GM21576 (cell line): ENCODE results near the gene TTBK1.

Experiments
- ATAC-seq: cut with Tn5 transposase; IDR thresholded peaks from one replicate; pipeline ENCODE4 v1.9.1; 2021; ENCODE audit warnings: mild to moderate bottlenecking, moderate library complexity; ENCODE audit not compliant: unreplicated experiment

The TTBK1 gene

DNA sequence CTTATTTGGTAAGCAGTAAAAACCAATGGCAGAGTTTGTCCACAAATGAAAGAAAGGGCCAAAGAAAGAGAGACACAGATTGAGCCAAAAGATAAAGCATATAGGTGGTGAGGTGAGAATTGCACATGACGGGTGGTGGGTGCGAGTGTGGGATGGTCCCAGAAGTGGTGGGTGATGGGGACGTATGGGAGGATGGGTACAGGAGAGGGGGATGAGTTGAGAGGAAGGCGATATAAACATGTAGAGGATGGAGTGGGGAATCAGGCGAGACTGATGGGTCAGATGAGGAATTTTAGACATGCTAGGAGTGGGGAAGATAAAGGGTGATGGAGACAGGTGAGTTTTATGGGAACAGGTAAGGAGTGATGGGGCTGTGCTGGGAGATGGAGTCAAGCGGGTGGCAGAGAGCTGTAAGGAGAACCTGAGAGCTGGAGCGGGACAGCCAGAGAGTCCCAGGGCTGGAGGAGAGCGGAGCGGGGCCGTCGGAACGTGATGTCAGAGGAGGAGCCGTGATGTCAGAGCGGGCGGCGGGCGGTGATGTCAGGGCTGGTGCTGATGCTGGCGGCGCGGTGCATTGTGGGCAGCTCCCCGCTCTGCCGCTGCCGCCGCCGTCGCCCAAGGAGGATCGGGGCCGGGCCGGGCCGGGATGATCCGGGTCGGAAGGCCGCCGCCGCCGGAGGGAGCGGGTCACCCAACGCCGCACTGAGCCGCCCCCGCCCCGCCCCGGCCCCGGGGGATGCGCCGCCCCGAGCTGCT is at the start of gene TTBK1:
TSS of gene TTBK1 (plus strand) at position 574 of the 756 bp plus-strand sequence. CDS start 3,180 bp downstream, outside the sequence.
- no peak for ATAC-seq

DNA sequence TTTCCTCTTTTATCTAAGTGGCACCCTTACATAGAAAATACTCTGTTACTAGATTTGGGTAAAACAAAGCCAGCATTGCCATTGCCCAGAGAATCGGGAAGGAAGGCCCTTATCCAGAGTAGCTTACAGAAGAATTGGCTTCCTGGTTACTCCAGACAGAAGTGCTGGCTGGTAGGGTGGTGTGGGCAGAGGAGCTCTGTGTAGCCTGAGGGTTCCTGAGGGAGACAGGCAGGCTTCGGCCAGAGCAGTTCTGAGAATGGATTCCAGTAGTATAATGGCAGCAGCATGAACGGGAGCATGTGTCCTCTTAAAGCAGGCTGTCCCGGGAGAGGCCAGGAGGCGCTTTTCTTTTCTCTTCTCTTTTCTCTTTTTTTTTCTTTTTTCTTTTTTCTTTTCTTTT is 49.4 kb upstream of the TTBK1 start:
- no peak for ATAC-seq

DNA sequence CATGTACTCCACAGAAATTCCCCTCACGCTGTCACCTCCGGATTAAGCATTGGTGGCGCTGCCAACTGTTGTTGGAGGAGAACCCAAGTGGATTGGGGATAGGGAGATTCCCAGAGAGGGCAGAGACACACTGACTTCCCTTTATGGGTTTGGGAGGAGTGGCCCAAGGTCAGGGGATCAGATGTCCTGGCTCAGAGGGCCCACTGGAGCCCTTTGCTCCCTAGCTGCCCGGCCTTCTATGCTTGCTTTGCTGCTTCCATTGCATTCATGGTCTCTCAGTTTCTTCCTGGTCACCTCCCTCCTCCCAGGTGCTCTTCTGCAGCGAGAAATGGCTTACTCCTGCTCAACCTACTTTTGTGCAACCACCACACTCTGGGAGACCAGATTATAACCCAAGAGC is 46.9 kb upstream of the TTBK1 start:
- no peak for ATAC-seq

DNA sequence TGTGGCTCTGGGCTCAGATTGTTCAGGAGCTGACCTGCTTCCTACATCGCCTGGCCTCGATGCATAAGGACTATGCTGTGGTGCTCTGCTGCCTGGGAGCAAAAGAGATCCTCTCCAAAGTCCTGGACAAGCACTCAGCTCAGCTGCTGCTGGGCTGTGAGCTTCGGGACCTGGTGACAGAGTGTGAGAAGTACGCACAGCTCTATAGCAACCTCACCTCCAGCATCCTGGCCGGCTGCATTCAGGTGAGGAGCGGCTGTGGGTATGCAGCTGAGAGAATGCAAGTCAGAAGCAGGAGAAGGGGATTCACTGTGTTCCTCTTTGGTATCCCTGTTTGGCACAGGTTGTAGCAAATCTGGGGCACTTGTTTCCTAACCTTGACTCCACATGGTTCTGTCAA is 43.4 kb upstream of the TTBK1 start:
- no peak for ATAC-seq

DNA sequence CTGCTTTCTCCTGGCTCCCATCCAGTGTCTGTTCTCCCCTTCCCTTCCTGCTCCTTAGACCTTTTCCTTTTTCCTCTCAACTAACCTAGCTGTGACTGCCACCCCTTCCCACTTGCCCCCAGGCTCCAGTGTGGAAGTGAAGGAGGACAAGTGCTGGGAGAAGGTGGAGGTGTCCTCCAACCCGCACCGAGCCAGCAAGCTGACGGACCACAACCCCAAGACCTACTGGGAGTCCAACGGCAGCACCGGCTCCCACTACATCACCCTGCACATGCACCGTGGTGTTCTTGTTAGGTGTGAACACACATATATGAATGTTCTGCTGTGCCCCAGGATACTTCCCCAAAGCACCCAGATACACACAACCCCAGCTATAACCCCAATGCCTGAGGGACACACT is 42.7 kb upstream of the TTBK1 start:
- no peak for ATAC-seq

DNA sequence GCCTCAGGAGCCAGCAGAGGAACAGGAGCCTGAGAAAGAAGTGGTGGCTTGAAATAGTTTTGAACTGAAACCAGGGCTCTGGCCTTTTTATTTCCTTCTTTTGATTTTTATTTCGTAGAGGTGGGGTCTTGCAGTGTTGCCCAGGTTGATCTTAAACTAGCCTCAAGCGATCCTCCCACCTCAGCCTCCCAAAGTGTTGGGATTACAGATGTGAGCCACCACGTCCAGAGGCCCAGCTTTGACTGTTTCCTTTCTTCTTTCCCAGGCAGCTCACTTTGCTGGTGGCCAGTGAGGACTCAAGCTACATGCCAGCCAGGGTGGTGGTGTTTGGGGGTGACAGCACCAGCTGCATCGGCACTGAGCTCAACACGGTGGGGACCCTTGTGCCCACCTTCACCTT is 40.8 kb upstream of the TTBK1 start:
- ATAC-seq, result no peak

DNA sequence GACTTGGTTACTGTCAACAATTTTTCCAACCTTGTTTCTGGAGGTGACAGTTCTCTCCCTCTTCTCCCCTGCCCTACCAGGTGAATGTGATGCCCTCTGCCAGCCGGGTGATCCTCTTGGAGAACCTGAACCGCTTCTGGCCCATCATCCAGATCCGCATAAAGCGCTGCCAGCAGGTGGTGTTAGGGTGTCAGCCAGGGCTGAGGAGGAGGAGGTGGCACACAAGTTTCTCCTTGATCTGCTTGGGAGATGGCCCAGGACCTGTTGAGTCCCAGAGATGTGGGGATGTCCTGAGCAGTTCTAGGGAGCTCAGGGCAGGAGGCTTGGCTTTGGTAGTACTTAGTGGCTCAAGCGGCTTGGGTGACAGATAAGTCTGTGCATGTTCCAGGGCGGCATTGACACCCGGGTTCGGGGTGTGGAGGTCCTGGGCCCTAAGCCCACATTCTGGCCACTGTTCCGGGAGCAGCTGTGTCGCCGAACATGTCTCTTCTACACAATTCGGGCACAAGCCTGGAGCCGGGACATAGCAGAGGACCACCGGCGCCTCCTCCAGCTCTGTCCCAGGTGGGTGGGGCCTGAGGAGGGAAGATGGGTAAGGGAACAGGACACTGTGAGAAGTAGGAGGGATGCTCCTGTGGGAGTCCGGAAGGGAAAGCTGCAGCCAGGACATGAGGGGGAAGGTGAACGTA is 40.1 kb upstream of the TTBK1 start:
- no peak for ATAC-seq

DNA sequence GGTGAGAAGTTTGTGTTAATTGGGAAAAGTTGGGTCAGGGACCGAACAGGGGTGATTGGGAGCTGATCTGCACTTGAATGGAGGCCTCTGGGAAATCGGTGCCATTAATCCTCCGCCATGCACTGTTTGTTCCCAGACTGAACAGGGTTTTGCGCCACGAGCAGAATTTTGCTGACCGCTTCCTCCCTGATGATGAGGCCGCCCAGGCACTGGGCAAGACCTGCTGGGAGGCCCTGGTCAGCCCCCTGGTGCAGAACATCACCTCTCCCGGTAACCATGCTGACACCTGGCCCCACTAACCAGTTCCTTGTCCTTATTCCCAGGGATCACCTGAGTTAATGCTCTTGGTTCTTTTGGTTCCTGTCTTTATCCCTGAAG is 39.6 kb upstream of the TTBK1 start:
- no peak for ATAC-seq

DNA sequence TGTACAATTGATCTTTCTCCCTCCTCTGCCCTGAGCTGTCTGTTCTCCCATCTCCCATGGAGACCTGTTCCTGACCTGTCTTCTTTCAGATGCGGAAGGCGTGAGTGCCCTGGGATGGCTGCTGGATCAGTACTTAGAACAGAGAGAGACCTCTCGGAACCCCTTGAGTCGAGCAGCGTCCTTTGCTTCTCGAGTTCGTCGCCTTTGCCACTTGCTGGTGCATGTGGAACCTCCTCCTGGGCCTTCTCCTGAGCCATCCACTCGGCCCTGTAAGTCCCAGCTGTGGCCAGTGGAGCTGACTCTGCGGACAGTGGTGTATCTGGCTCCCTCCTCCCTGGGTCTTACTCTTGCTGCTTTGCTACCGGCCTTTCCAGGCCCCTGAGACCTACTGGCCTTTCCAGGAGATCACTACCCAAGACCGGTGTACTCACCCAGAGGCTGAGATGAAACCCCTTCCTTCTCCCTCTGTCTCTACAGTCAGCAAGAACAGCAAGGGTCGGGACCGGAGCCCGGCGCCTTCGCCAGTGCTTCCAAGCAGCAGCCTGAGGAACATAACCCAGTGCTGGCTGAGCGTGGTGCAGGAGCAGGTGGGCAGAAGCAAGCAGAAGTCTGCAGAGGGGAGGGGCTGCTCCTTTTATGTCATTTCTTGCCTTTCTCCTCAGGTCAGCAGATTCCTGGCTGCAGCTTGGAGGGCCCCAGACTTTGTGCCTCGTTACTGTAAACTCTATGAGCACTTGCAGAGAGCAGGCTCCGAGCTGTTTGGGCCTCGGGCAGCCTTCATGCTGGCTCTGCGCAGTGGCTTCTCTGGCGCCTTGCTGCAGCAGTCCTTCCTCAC is 38.8 kb upstream of the TTBK1 start:
- no peak for ATAC-seq

DNA sequence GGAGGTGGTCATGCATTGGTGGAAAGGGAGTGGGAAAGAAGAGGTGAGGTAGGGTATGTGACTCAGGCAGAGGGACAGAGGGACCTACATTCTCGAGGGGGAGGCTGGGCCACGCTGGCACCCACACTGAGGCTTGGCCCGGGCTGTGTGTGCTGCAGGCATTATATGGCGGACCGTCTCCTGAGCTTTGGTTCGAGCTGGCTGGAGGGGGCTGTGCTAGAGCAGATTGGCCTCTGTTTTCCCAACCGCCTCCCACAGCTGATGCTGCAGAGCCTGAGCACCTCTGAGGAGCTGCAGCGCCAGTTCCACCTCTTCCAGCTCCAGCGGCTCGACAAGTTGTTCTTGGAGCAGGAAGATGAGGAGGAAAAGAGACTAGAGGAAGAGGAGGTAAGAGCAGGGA is 37.4 kb upstream of the TTBK1 start:
- no peak for ATAC-seq

DNA sequence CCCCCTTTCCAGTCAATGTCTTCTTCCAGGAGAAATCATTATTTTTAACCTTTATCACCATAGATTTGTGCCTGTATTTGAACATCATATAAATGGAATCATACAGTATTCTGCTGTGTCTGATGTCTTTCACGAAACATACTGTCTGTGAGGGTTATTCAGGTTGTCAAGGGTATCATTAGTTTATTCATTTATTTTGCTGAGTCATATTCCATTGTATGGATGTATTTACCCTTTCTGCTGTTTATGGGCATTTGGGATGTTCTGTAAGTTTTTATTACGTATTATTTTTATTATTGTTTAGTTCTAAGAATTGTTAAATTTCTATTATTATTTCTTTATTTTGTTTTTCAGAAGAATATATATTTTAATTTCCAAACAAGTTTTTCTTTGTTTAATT is 36.0 kb upstream of the TTBK1 start:
- ATAC-seq, result no peak

DNA sequence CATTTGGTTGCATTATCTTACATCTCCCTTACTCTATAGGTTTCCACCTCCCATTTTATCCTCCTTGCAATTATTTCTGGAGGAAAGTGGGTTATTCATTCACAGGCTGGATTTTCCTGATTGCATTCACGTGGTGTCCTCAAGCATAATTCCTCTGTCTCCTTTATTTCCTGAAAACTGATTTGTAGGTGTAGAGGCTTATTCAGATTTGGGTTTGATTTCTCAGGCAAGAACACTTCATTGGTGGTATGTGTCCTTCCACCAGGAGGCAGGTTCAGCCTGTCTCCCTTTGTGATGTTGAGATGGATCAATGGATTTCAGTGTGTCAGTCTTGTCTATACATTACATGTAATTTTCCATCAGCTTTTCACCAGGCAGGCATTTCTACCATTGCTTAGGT is 31.3 kb upstream of the TTBK1 start:
- no peak for ATAC-seq

DNA sequence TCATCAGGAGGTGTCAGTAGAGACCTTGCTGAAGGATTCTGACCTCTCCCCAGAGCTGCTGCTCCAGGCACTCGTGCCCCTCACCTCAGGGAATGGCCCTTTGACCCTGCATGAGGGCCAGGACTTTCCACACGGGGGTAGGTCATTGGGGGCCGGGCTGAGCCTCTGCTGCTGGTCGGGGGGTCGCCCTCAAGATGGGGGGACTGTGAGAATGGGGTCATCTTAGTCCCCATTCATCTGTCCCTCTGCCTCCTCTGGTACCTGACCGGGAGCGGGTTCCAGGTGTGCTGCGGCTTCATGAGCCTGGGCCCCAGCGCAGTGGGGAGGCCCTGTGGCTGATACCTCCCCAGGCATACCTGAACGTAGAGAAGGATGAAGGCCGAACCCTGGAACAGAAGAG is 29.9 kb upstream of the TTBK1 start:
- no peak for ATAC-seq

DNA sequence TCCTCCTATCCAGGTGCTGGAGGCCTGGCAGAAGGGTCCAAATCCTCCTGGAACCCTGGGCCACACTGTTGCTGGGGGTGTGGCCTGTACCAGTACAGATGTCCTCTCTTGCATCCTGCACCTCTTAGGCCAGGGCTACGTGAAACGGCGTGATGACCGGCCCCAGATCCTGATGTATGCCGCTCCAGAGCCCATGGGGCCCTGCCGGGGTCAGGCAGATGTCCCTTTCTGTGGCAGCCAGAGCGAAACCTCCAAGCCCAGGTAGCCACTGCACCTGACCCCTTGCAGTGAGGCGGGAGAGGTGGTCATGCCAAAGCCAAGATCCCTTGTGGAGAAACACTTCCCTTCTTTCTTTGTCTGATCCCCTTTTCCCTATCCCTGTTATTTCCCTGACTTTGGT is 28.2 kb upstream of the TTBK1 start:
- no peak for ATAC-seq

DNA sequence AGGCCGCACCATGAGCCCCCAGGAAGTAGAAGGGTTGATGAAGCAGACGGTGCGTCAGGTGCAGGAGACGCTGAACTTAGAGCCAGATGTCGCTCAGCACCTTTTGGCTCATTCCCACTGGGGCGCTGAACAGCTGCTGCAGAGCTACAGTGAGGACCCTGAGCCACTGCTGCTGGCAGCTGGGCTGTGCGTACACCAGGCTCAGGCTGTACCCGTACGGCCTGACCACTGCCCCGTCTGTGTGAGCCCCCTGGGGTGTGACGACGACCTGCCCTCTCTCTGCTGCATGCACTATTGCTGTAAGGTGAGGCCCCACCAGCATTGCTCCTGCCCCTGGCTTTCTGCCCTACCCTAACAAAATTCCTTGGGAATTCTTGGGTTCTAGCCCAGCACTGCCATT is 27.1 kb upstream of the TTBK1 start:
- ATAC-seq, result no peak

DNA sequence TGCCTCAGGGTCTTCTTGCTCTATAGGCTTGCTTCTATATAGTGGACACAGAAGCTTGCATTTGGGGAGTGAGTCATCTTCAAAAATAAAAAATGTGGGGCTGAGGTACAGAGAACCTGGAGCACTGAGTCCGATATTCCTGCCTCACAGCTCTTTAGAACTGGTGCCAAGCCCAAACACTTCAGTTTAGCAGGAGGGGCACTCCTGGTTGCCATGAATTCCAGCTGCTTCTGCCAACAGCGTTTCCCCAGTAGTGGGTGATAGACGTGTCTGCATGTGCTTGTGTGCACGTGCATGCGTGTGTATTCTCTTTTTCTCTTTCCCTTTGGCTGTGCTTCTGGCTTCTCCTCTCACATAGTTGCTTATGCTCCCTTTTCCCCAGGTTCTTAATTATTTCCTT is 25.9 kb upstream of the TTBK1 start:
- ATAC-seq, result no peak

DNA sequence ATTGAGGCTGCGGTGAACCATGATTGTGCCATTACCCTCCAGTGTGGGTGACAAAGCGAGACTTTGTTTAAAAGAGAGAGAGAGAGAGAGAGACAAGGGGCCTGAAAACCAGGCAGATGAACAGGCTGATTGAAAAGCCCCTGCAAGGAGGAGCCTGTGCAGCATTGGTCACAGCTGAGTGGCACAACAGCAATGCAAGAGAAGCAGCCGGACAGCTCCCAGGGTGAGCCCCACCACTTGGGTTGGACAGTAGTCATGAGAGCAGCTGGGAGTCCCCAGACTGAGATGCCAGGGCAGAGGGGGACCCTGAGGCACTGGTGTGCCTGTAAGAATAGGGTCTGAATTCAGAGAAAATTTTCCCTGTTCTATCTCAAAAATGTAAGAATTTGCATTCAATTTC is 24.2 kb upstream of the TTBK1 start:
- no peak for ATAC-seq

DNA sequence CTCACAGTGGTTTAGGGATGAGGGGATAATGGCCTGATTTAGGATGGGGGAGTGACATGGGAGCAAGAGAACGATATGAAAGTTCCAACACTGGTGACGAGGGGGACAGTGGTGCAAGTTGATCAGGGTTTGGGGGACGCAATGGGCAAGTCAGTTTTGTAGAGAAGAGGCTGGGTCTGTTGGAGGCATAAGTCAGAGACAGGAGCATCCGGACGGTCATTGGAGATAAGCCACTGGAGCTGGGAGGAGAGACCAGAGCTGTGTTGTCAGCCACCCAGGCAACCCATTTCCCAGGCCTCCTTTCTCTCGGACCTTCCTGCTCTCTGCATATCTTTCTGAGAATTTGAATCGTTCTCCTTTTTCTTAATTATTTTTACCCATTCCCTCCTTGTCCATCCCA is 23.5 kb upstream of the TTBK1 start:
- ATAC-seq, result no peak

DNA sequence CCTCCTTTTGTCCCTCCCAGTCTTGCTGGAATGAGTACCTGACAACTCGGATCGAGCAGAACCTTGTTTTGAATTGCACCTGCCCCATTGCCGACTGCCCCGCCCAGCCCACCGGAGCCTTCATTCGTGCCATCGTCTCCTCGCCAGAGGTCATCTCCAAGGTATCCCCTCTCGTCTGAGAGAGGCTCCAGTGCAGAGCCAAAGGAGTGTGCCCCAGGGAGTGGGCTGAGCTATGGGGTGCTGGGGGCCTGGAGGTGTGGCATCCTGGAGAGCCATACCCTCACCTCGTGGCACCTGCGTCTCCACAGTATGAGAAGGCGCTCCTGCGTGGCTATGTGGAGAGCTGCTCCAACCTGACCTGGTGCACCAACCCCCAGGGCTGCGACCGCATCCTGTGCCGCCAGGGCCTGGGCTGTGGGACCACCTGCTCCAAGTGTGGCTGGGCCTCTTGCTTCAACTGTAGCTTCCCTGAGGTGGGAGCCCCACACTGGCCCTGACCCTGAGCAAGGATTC is 22.8 kb upstream of the TTBK1 start:
- no peak for ATAC-seq

DNA sequence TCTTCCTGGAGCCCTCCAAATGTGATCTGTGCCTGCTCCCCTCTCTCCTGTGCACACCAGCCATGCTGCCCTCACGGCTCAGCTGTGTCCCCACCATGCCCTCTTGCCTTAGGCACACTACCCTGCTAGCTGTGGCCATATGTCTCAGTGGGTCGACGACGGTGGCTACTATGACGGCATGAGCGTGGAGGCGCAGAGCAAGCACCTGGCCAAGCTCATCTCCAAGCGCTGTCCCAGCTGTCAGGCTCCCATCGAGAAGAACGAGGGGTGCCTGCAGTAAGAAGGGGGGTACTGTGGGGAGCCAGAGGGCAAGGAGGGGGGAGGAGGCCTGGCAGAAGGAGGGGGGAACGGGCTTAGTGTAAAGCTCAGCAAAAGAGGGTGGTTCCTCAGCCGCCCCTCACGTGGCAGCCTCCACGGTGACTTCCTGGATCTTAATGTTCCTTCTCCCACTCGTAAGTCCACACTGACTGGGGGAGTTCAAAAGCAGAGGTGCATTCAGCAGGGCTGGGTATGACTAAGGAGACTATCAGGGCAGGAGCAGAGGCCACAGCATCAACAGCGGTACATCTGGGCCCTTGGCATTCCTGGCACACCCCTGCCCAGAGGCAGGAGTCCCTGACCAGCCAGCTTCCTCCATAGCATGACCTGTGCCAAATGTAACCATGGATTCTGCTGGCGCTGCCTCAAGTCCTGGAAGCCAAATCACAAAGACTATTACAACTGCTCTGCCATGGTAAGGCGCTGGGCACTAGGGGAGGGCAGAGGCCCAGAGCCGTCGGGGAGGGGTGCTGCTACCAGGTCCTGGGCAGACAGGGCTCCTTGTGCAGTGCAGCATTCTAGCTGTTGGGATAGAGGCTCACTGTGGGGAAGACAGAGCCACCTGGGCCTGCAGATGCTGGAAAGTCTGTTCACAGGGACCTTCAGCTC is 22.0 kb upstream of the TTBK1 start:
- ATAC-seq, result no peak
